SJSA1 (cell line): ENCODE results near the gene UPK3A. TPM values are rescaled to one million over a fixed set of nuclear protein-coding genes. Genes with fewer than 3 reads are reported as not detected.

ENCODE experiments used
- DNase-seq, 2 experiments: peaks; one replicate each; pipeline ENCODE4 v3.0.0-alpha.2; 2015 to 2020; ENCODE audit warnings: low spot score in 2 of 2, low read depth in 1 of 2
- H3K27ac ChIP-seq: fragments of 250-450 bp; sonication (Bioruptor Pico); 2 replicates; pipeline ENCODE4 v1.5.1; 2020; ENCODE audit warnings: mild to moderate bottlenecking, moderate library complexity
- H3K27me3 ChIP-seq: fragments of 250-450 bp; sonication (Bioruptor Pico); replicated peaks from 2 replicates; pipeline ENCODE4 v1.5.1; 2020; ENCODE audit warnings: mild to moderate bottlenecking, moderate library complexity
- H3K36me3 ChIP-seq: fragments of 250-450 bp; sonication (Bioruptor Pico); 2 replicates; pipeline ENCODE4 v1.5.1; 2020; ENCODE audit warnings: mild to moderate bottlenecking
- H3K4me1 ChIP-seq: fragments of 250-450 bp; sonication (Bioruptor Pico); replicated peaks from 2 replicates; pipeline ENCODE4 v1.6.1; 2021; ENCODE audit warnings: mild to moderate bottlenecking
- H3K4me3 ChIP-seq: fragments of 250-450 bp; sonication (Bioruptor Pico); 2 replicates; pipeline ENCODE4 v1.5.1; 2020; ENCODE audit warnings: mild to moderate bottlenecking
- H3K9me3 ChIP-seq: fragments of 250-450 bp; sonication (Bioruptor Pico); replicated peaks from 2 replicates; pipeline ENCODE4 v1.5.1; 2020; ENCODE audit warnings: mild to moderate bottlenecking
- total RNA-seq: library from RNA; depleted of rRNA; stranded (reverse); fragments of >200 nt; shearing (Covaris generic); gene quantifications from 2 replicates; pipeline ENCODE4 v1.2.3, GENCODE V29; 2014; rRNA removed

The UPK3A gene
- total RNA-seq: not detected in 2 replicates

DNA sequence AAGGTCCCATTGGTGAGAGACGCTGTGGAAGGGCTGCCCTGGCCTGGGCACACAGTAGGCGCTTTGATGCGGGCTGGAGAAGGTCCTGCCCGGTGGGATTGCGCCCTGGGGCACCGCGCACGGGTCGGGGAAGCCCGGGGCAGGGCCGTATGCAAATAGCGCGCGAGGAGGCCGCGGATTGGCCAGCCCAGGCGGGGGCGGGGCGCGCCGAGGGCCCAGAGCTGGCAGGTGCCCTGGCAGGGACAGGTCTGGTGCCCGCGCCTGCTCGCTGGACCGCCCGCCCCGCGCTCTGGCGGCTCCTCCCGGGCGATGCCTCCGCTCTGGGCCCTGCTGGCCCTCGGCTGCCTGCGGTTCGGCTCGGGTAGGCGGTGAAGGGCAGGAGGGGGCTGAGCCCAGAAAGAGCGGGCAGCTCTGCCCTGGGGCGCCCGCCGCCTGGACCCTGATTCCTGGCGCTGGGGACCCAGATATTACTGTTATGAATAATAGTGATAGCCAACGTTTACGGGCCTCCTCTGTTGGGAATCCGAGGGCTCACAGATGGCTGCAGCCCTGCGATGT lies at the start of gene UPK3A:
Gene UPK3A (plus strand): TSS at position 245 of the 558 bp plus-strand sequence. CDS start 65 bp downstream, at position 310.
- H3K36me3 ChIP-seq: no peaks in the 10 kb centered on the region
- no peak within 1 kb of the TSS for H3K4me3 ChIP-seq
- no peaks in the 10 kb centered on the region for H3K27me3 ChIP-seq
- no peaks in the 10 kb centered on the region for H3K9me3 ChIP-seq
- DNase-seq: no peak
- no peak within 1 kb of the TSS for H3K27ac ChIP-seq
- peaks cover 8% of the 10 kb centered on the region for H3K4me1 ChIP-seq

DNA sequence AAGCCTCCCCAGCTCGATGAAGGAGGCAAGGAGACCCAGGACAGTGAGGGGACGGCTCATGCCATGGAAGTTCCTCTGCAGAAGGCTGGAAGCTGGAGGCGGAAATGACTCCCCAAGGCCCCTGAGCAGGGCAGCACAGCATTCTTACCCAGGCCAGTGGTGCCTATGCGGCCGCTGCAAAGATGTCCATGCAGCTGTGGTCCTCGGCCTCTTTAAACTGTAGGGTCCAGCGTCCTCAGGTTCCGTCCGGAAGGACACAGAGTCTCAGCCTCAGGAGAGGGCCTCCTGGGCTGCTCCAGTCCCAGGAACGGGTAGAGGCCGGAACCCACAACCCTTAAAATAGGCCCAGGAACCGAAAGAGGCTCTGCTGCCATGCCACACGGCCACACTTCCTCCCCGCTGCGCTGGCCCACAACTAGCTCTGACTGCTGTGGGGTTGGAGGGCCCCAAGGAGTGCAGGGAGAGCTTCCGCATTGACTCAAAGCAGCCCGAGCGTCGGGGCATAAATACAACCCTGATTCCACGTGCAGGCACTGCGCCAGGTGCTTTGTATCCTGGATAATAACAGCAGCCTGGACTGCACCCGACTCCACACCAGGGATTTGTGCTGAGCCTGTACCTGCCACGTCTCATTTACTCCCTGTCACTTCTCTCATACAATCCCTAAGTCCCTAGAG lies 49.5 kb upstream of the UPK3A start:
- no peak overlapping the region for H3K4me3 ChIP-seq
- no peaks in the 10 kb centered on the region for H3K27me3 ChIP-seq
- peaks cover 12% of the 10 kb centered on the region for H3K4me1 ChIP-seq
- DNase-seq: no peak
- H3K27ac ChIP-seq: no peak overlapping the region
- H3K9me3 ChIP-seq: 0 out of 2 replicates have a peak, but pooled peaks cover under 1% of the 10 kb centered on the region
- H3K36me3 ChIP-seq: peaks cover 45% of the 10 kb centered on the region

DNA sequence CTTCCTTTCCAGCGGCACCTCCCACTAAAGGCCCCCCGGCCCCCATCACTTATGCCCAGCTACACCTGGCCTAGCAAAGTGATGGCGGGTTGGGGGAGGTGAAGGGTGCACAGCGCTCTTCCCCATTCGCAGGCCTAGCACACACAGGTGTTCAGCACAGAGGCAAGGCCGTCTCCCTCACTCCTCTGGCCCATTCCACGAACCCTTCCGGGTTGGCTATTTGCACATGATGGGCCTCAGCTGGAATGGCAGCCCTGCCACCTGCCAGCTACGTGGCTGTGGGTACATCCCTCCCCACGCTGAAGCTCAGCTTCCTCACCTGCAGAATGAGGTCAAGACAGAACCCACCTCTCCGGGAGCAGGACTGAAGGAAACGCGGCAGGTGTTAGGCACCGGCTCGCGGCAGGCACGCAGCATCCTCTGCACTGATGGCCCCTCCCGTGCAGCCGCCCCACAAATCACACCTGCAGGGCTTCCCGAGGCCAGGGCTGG lies 48.9 kb upstream of the UPK3A start:
- no peak overlapping the region for H3K4me3 ChIP-seq
- H3K27me3 ChIP-seq: no peaks in the 10 kb centered on the region
- H3K9me3 ChIP-seq: 0 out of 2 replicates have a peak, but pooled peaks cover 2% of the 10 kb centered on the region
- no peak overlapping the region for H3K27ac ChIP-seq
- peaks cover 45% of the 10 kb centered on the region for H3K36me3 ChIP-seq
- peaks cover 12% of the 10 kb centered on the region for H3K4me1 ChIP-seq
- no peak for DNase-seq

DNA sequence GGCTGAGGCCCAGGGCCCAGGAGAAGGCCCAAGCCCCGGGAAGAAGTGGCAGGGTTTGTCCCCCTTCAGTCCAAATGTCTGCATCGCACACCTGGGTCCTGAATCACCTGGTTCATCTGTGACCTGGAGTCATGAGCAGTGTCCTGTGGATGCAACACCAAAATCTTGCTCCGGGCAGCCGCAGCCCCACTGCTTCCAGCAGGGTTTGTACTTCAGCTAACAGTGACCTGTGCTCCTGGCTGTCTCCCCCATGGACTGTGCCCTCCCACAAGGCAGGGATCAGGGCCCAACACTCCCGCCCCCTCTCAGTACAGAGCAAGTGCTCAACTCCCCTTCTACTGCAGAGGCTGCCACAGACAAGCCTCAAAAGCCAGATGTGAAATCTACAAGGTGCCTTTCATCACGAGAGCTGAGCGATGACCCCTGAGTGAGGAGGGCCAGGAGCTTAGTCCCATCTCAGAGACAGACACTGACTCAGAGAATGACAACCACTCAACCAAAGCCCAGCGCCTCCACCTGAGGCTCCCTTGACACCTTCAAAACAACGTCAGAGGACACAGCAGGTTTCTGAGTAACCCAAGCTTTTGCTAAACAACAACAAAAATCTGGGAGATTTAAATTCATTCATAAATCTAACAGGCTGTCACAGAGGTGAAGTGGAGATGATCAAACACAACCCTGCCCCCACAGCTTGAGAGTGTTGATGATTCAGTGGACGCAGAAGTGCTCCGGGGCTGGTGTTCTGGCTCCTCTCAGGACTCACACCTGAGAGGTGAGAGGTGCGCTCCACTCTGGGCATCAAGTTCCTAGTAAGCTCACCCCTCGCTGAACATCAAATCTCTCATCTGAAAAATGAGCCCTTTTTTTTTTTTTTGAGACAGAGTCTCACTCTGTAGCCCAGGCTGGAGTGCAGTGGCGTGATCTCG lies 47.4 kb upstream of the UPK3A start:
- H3K27ac ChIP-seq: no peak overlapping the region
- H3K4me3 ChIP-seq: no peak overlapping the region
- peaks cover 42% of the 10 kb centered on the region for H3K36me3 ChIP-seq
- no peak for DNase-seq
- 0 out of 2 replicates have a peak, but pooled peaks cover 2% of the 10 kb centered on the region for H3K9me3 ChIP-seq
- peaks cover 17% of the 10 kb centered on the region for H3K4me1 ChIP-seq
- H3K27me3 ChIP-seq: no peaks in the 10 kb centered on the region

DNA sequence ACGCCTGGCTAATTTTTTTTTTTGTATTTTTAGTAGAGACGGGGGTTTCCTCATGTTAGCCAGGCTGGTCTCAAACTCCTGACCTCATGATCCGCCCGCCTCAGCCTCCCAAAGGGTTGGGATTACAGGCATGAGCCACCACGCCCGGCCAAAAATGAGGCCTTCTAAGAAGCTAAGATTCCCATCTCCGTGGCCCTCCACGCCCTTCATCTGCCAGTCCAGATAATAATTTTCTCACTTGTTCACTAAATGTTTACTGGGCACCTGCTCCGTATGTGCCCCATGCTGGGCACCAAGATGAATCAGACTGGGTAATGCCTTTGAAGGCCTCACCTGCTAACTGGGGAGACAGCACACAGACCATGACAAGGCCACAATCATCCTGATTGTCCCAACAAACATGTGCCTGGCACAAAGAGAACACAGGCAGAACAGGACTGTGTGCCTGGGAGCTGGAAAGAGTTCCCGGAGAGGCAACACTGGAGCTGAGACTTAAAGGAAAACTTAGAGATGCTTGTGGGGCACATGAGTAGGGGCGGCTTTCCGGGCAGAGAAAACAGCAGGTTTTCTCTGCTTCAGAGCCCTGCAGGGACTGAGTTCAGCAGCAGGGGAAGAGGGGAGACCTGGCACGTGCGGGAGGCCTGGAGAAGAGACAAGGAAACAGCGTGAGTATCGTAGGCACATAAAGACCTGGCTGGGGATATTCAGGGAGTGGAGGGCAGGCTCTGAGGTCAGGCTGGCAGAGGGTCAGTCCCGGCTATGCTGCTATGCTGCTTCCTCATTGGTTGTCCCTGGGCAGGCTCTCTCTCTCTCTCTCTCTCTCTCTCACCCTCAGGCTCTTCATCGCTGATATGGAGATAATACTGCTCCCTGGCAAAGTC lies 46.4 kb upstream of the UPK3A start:
- H3K27ac ChIP-seq: no peak overlapping the region
- H3K27me3 ChIP-seq: no peaks in the 10 kb centered on the region
- H3K4me3 ChIP-seq: no peak overlapping the region; the same call in 1 of the 2 replicates
- no peak for DNase-seq
- H3K9me3 ChIP-seq: 0 out of 2 replicates have a peak, but pooled peaks cover 2% of the 10 kb centered on the region
- peaks cover 26% of the 10 kb centered on the region for H3K4me1 ChIP-seq
- H3K36me3 ChIP-seq: peaks cover 37% of the 10 kb centered on the region

DNA sequence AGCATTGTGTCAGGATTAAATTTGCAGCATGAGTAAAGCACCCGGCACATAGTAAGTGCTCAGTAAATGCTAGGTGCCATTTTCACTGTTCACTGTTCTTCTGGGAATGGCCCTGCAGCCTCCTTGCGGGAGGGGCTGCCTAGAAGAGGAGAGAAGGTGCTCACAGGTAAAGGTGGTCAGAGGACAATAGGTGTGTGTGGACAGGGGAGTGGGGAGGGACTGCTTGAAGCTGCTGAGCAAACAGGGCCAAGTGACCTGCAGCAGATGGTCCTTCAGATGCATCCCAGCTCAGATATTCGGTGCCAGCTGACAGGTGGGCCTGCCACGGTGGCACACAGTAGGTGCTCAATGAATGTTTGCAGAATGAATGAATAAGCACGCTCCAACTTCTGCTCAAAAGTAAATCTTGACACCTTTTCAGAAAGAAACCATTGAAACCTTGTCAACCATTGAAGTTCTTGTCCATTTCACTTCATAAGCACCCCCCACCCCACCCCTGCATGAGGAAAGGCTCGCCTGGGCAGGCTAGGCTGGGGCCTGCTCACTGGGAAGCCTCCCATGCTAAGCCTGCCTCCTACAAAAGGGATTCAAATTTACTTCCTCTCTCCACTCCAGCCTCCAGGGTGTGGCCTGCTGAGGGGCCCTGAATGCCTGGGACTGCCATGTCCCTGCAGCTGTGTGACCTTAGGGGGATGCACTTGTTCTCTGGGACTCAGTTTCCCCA lies 45.6 kb upstream of the UPK3A start:
- peak overlapping the region; percentile 75 for H3K4me3 ChIP-seq
- no peak for DNase-seq

DNA sequence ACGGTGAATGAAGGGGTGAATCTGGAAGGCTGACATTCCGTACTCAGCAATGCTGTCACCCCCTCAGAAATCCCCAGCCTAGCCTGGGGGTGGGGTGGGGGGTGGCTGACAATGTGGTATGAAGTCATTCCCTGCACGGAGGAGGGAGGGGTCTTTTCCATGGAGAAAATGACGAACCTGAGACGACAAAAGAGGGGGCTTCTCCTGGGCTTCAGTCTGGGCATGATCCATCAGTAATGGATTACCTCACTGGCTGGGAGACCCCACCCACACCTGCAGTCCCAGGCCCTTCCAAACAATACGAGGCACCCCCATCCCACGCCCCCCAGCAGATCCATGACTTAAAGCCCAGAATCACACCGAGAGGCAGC lies 45.1 kb upstream of the UPK3A start:
- H3K4me3 ChIP-seq: peak overlapping the region; percentile 75
- H3K27me3 ChIP-seq: no peaks in the 10 kb centered on the region
- DNase-seq: no peak
- peaks cover 28% of the 10 kb centered on the region for H3K4me1 ChIP-seq
- 0 out of 2 replicates have a peak, but pooled peaks cover 2% of the 10 kb centered on the region for H3K9me3 ChIP-seq
- H3K36me3 ChIP-seq: peaks cover 33% of the 10 kb centered on the region
- H3K27ac ChIP-seq: no peak overlapping the region

More for the DNA sequence above, 45.6 kb upstream of the UPK3A start:
- Histone ChIP-seq H3K36me3 (peaks cover 35% of the 10 kb centered on the region), H3K9me3 (0 out of 2 replicates have a peak, but pooled peaks cover 2% of the 10 kb centered on the region), H3K4me1 (peaks cover 27% of the 10 kb centered on the region), H3K27ac (no peak overlapping the region), H3K27me3 (no peaks in the 10 kb centered on the region)

DNA sequence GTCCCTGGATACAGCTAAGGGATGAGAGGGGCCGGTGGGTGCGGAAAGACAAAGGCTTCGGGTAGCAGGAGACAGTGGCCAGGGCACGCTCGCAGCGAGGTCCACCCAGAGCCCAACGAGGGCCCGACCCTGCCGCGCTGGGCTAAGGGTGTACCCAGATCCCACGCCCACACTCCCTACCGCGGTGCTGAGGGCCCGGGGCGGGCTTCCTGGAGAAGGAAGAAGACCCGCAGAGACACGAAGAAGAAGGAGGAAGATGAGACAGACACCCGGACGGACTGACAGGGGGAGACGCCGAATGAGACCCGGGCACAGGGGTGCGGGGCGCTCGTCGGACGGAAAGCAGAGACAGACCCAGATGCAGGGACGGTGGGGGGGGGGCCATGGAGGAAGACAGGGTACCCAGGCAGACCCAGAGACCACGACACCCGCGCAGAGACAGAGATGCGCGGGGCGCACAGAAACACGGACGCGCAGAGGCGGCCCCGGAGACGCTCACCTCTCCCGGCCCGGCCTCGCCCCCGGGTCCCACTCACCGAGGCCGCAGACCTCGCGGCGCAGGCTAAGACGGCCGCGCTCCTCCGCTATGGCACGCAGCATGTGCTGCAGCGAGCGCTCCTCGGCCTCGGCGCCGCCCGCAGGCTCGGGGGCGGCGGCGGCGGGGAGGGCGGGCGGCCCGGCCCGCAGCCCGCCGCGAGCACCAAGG lies 44.5 kb upstream of the UPK3A start:
- 0 out of 2 replicates have a peak, but pooled peaks cover 2% of the 10 kb centered on the region for H3K9me3 ChIP-seq
- H3K27ac ChIP-seq: no peak overlapping the region
- H3K27me3 ChIP-seq: no peaks in the 10 kb centered on the region
- peak in 1 of 2 experiments; percentile 38 for DNase-seq
- H3K36me3 ChIP-seq: peaks cover 33% of the 10 kb centered on the region
- H3K4me1 ChIP-seq: peaks cover 34% of the 10 kb centered on the region
- H3K4me3 ChIP-seq: peak overlapping the region; percentile 75

DNA sequence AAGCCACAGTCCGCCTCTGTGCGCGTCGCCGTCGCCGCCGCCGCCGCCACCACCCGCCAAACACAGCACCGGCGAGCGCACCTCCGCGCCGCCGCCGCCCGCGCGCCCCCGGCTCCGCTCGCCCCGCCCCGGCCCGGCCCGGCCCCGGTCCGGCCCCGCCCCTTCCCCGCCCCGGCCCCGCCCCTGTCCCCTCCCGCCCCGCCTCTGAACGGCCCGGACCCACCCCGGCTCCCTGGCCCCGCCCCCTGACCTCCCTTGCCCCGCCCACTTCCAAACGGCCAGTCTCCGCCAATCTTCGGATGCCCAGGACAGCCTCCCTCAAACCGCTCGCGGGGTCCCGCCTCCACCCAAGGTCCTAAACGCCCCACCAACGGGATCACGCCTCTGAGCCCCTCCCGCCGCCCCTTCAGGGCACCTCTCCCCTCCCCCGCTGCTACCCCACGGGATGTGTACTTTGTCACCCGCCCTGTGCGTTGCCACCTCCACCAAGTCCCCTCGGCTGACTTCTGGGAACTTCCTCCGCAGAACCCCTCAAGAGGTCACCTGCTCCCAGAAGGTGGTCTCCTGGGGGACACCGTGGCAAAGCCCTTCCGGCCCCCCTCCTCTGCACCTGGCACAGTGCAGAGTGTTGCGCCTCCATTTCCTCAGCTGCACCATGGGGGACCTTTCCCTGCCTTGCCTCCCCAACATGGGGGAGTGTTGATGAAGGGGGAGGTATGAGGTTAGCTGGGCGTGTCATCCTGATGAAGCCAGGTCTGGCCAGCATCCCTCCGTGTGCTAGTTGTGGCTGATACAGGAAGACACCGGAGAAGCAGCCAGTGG lies 43.7 kb upstream of the UPK3A start, which contains the start of gene KIAA0930:
Gene KIAA0930 (minus strand): TSS at position 85 of the 822 bp plus-strand sequence. CDS start 191 bp downstream, outside the sequence.
- no peaks in the 10 kb centered on the region for H3K27me3 ChIP-seq
- peak within 1 kb of the TSS; percentile 75 for H3K4me3 ChIP-seq
- DNase-seq: peak in 1 of 2 experiments; percentile 78
- peak within 1 kb of the TSS; percentile 43 for H3K27ac ChIP-seq
- peaks cover 39% of the 10 kb centered on the region for H3K4me1 ChIP-seq
- H3K9me3 ChIP-seq: 0 out of 2 replicates have a peak, but pooled peaks cover 2% of the 10 kb centered on the region
- peaks cover 33% of the 10 kb centered on the region for H3K36me3 ChIP-seq

DNA sequence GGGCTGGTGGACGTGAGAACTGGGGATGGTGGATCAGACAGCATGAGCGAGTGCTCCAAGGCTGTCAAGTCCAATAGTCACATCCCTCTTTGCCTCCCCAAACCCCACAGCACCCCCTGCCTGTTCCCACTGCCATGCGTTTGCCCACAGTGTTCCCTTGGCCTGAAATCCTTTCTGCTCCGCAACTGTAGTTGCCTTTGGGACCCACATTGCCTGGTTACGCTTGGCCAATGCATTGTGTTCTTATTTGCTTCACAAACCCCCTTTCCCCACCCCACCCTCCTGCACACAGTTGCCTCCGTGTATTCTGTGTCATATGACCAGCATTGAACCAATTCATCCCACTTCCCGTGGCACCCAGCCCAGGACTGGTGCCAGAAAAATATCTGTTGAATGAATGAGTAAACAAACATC lies 42.0 kb upstream of the UPK3A start:
- peak in 1 of 2 experiments; percentile 34 for DNase-seq
- Histone ChIP-seq H3K4me3 (no peak overlapping the region), H3K9me3 (0 out of 2 replicates have a peak, but pooled peaks cover 2% of the 10 kb centered on the region), H3K27ac (no peak overlapping the region), H3K27me3 (no peaks in the 10 kb centered on the region), H3K4me1 (peaks cover 55% of the 10 kb centered on the region), H3K36me3 (peaks cover 18% of the 10 kb centered on the region)

DNA sequence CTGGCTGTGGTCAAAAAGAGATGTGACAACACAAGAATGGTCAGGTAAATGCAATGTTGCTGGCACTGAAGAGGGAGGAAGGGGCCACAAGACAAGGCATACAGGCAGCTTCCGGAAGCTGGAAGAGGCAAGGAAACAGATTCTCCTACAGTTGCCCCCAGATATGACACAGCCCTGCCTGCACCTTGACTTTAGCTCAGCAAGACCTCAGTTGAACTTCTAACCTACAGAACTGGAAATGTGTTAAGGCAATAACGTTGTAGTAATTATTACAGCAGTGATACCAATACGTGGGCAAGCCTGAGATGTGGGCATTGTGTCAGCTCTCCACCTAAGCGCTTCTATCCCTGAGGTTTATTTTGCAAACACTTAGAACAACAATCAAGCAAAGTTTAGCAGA lies 39.8 kb upstream of the UPK3A start:
- no peak overlapping the region for H3K4me3 ChIP-seq
- H3K36me3 ChIP-seq: no peaks in the 10 kb centered on the region
- no peak for DNase-seq
- H3K27ac ChIP-seq: no peak overlapping the region
- H3K9me3 ChIP-seq: 0 out of 2 replicates have a peak, but pooled peaks cover 2% of the 10 kb centered on the region
- no peaks in the 10 kb centered on the region for H3K27me3 ChIP-seq
- peaks cover 53% of the 10 kb centered on the region for H3K4me1 ChIP-seq
